ENCODE results near the gene MED25. TPM values are rescaled to one million over a fixed set of nuclear protein-coding genes. Genes with fewer than 3 reads are reported as not detected.

The MED25 gene
- total and polyA plus RNA-seq, 2 of the 4 experiments (the other 2 are of a cell fraction): 4.7 to 38.5 TPM

- DNase-seq (no peak), ATAC-seq (ENCODE audit: low read depth) (no peak)
- no peak overlapping the region for H3K14ac ChIP-seq (replicated peaks; ENCODE audit: low read depth, low read length)
- H3K9me1 ChIP-seq (ENCODE audit: insufficient read depth, low read length): peaks cover 17% of the 10 kb centered on the region
- no peak overlapping the region for H3K4me2 ChIP-seq (ENCODE audit: low read depth, low read length)
- no peak overlapping the region for H2BK5ac ChIP-seq (ENCODE audit: low read depth, low read length, poor library complexity, severe bottlenecking)
- H2AK5ac ChIP-seq (ENCODE audit: low read depth, low read length): no peak overlapping the region
- no peaks in the 10 kb centered on the region for H3K9me3 ChIP-seq (ENCODE audit: control insufficient read depth, insufficient read depth, low read length)
- no peak overlapping the region for H3K4me3 ChIP-seq (ENCODE audit: insufficient read depth, low read depth, low read length)
- no peak overlapping the region for H2AFZ ChIP-seq (replicated peaks; ENCODE audit: low read length, poor library complexity)
- peaks cover 7% of the 10 kb centered on the region; the same call in 1 of the 2 replicates for H3K36me3 ChIP-seq (ENCODE audit: control insufficient read depth, insufficient read depth, low read length)
- no peak overlapping the region for H3K27ac ChIP-seq (ENCODE audit: insufficient read depth, low read length)
- no TSS peak for BruUV-seq (replicated peaks)
- peak overlapping the region; percentile 72 for H2AK9ac ChIP-seq (replicated peaks; ENCODE audit: low read depth, low read length, poor library complexity)
- no peaks in the 10 kb centered on the region for H4K20me1 ChIP-seq (ENCODE audit: insufficient read depth, low read length)
- H3K4ac ChIP-seq (ENCODE audit: low read depth, low read length): no peak overlapping the region
- peaks cover 5 to 21% of the 10 kb centered on the region in 2 experiments; a peak in 2 of 4 replicates for H3K79me1 ChIP-seq (ENCODE audit: low read depth in 1 of 2, low read length in 2 of 2)
- H3K27me3 ChIP-seq (ENCODE audit: control insufficient read depth, insufficient read depth, low read length): no peaks in the 10 kb centered on the region
- H4K5ac ChIP-seq (ENCODE audit: low read depth, low read length): no peak overlapping the region
- no peak overlapping the region for H2BK20ac ChIP-seq (ENCODE audit: low read depth, low read length)
- H3K23ac ChIP-seq (ENCODE audit: low read depth, low read length): no peak overlapping the region
- TF ChIP-seq CTCF (conservative IDR thresholded peaks at IDR 0.05; ENCODE audit: low read depth, low read length) (no peak), NFE2L2 (IDR thresholded peaks at IDR 0.05; ENCODE audit: low read depth, low read length) (no peak), RAD21 (IDR thresholded peaks at IDR 0.05; ENCODE audit: low read length) (no peak)
- in situ Hi-C loops (cut with MboI; ENCODE audit: low sequenced_read_pairs): no loop called here
- H3K9ac ChIP-seq (ENCODE audit: low read depth, low read length): no peak overlapping the region
- intact Hi-C loops (cut with micrococcal nuclease): loop anchor here (10.0 kb wide), 1 partner anchor 97 kb away; no protein-coding TSS in a partner anchor
- H2BK15ac ChIP-seq (ENCODE audit: low read depth, low read length): no peak overlapping the region
- POLR2A ChIA-PET (ENCODE audit: unreplicated experiment): no interaction called here
- H3K4me1 ChIP-seq (ENCODE audit: control insufficient read depth, insufficient read depth, low read length): peaks cover 5% of the 10 kb centered on the region
- no peak overlapping the region for H4K8ac ChIP-seq (ENCODE audit: low read depth in 2 of 2, low read length in 2 of 2)
- CTCF ChIA-PET: no interaction called here
- H3K18ac ChIP-seq (ENCODE audit: low read depth, low read length): no peak overlapping the region
- WGBS, 2 experiments (ENCODE audit: extremely low coverage in 2 of 2, insufficient read length in 1 of 2): no CpG with 5 or more reads among the region's 6 CpGs
- H2BK120ac ChIP-seq (ENCODE audit: low read depth, low read length): no peak overlapping the region
- no peak overlapping the region for H3K56ac ChIP-seq (ENCODE audit: extremely low read depth, insufficient read depth, low read length)
- H4K91ac ChIP-seq (ENCODE audit: insufficient read depth, low read depth, low read length): no peak overlapping the region
- dilution Hi-C loops (cut with HindIII; ENCODE audit: low sequenced_read_pairs, unreplicated experiment): no loop called here
These were observed 6.8 kb upstream of the MED25 start for GRCh38 chr19:49811328-49811727.

All from IMR-90 (cell line).